ENCODE measurements around the gene PLOD1.
"Not testable (repeated sequence)": the region's sequence is repeated elsewhere in the genome, so short reads cannot be mapped to it uniquely, and the experiment has no call there.

The PLOD1 gene

GRCh38 chr1:12008355-12008754 is 73.8 kb downstream of the PLOD1 start:
- DNase-seq = not testable (repeated sequence)

GRCh38 chr1:12009318-12009947 is 74.9 kb downstream of the PLOD1 start:
- DNase-seq = no peak

- DNase-seq = no peak
These were observed 76.4 kb downstream of the PLOD1 start for GRCh38 chr1:12010746-12011570.

- no peak for DNase-seq
These were observed 77.5 kb downstream of the PLOD1 start for GRCh38 chr1:12011998-12012397.

- DNase-seq = no peak
These were observed 78.2 kb downstream of the PLOD1 start for GRCh38 chr1:12012560-12013316.

GRCh38 chr1:12014141-12014991 is 79.8 kb downstream of the PLOD1 start:
- DNase-seq = no peak

GRCh38 chr1:12015001-12015491 is 80.5 kb downstream of the PLOD1 start:
- no peak for DNase-seq

GRCh38 chr1:12015499-12015898 is 81.0 kb downstream of the PLOD1 start:
- no peak for DNase-seq

GRCh38 chr1:12016182-12016581 is 81.7 kb downstream of the PLOD1 start:
- no peak for DNase-seq

- DNase-seq = no peak
These were observed 85.5 kb downstream of the PLOD1 start for GRCh38 chr1:12019858-12020509.

GRCh38 chr1:12021616-12022015 is 87.1 kb downstream of the PLOD1 start:
- no peak for DNase-seq

- DNase-seq = no peak
These were observed 87.5 kb downstream of the PLOD1 start for GRCh38 chr1:12022036-12022435.
